ENCODE measurements around the gene R3HDML.
"Not testable (repeated sequence)": the region's sequence is repeated elsewhere in the genome, so short reads cannot be mapped to it uniquely, and the experiment has no call there.

Gene R3HDML

GRCh38 chr20:44310664-44311639 lies 25.9 kb upstream of the R3HDML start, which contains the start of gene FITM2:
TSS of gene FITM2 (minus strand) at chr20:44311202. CDS start at chr20:44311148, 54 bp downstream.
- TF ChIP-seq, protein P1, sequence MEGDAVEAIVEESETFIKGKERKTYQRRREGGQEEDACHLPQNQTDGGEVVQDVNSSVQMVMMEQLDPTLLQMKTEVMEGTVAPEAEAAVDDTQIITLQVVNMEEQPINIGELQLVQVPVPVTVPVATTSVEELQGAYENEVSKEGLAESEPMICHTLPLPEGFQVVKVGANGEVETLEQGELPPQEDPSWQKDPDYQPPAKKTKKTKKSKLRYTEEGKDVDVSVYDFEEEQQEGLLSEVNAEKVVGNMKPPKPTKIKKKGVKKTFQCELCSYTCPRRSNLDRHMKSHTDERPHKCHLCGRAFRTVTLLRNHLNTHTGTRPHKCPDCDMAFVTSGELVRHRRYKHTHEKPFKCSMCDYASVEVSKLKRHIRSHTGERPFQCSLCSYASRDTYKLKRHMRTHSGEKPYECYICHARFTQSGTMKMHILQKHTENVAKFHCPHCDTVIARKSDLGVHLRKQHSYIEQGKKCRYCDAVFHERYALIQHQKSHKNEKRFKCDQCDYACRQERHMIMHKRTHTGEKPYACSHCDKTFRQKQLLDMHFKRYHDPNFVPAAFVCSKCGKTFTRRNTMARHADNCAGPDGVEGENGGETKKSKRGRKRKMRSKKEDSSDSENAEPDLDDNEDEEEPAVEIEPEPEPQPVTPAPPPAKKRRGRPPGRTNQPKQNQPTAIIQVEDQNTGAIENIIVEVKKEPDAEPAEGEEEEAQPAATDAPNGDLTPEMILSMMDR (IDR thresholded peaks at IDR 0.05; ENCODE audit: control insufficient read depth, extremely low read depth, insufficient read depth), result peak; percentile 99
- peak; percentile 87 for DNase-seq (ENCODE audit: low read depth)
- H3K4me3 ChIP-seq (ENCODE audit: low read depth, low read length), result peak within 1 kb of the TSS; percentile 95

DNA sequence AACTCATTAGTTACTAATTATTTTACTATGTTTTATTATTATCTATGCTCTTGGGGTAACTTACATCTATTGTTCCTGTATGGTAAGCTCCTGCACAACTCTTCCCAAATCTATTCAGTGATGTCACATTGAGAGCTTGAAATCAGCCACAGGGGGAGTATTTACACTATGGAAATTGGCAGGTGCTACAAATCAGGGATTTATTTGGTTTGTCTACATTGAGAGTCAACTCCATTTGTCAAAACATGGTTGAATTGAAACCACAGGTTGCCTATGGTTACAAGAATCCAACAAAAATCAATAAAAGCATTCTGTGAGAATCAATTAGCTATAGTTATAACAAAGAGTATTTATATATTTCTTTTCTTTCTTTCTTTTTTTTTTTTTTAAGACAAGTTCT lies 22.0 kb upstream of the R3HDML start:
- TF ChIP-seq, protein P1 (IDR thresholded peaks at IDR 0.05; ENCODE audit: control insufficient read depth, extremely low read depth, insufficient read depth), result no peak
- H3K4me3 ChIP-seq (ENCODE audit: low read depth, low read length), result no peak overlapping the region
- no peak for DNase-seq (ENCODE audit: low read depth)

DNA sequence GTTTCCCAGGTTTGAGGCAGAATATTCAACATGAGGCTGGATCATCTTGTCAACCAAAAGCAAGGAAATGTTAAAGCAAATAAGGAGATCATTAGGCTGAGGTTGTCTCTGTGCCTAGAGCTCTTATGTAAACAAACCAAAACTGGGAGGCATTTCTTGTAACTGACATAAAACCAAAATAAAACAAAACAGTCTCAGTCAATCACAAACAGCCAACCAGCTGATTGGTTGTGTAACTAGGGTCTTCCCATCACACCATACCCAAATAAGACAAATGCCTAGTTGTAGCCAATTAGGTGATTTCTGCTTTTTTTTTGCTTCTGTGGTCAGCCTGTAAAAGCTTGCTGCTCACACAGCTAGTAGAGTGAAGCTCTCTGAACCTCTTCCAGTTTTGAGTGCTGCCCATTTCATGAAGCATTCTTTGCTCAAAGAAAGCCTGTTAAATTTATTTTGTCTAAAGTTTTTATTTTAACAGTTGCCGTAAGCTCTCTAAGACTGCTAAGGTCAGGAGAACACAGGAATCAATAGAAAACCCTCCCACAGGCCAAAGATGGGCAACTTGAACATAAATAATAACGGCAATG lies 16.9 kb upstream of the R3HDML start:
- peak; percentile 18 for DNase-seq (ENCODE audit: low read depth)
- TF ChIP-seq, protein P1 (IDR thresholded peaks at IDR 0.05; ENCODE audit: control insufficient read depth, extremely low read depth, insufficient read depth), result no peak
- H3K4me3 ChIP-seq (ENCODE audit: low read depth, low read length), result no peak overlapping the region

GRCh38 chr20:44324343-44324742 lies 12.5 kb upstream of the R3HDML start:
- TF ChIP-seq, protein P1 (IDR thresholded peaks at IDR 0.05; ENCODE audit: control insufficient read depth, extremely low read depth, insufficient read depth), result no peak

GRCh38 chr20:44326391-44327159 lies 10.3 kb upstream of the R3HDML start:
- H3K4me3 ChIP-seq (ENCODE audit: low read depth, low read length), result no peak overlapping the region
- DNase-seq (ENCODE audit: low read depth), result no peak
- TF ChIP-seq, protein P1 (IDR thresholded peaks at IDR 0.05; ENCODE audit: control insufficient read depth, extremely low read depth, insufficient read depth), result no peak

More at GRCh38 chr20:44324343-44324742, 12.5 kb upstream of the R3HDML start:
- no peak overlapping the region for H3K4me3 ChIP-seq (ENCODE audit: low read depth, low read length)
- DNase-seq (ENCODE audit: low read depth), result no peak

GRCh38 chr20:44327748-44328147 lies 9.1 kb upstream of the R3HDML start:
- not testable (repeated sequence) for H3K4me3 ChIP-seq (ENCODE audit: low read depth, low read length); DNase-seq (ENCODE audit: low read depth)

DNA sequence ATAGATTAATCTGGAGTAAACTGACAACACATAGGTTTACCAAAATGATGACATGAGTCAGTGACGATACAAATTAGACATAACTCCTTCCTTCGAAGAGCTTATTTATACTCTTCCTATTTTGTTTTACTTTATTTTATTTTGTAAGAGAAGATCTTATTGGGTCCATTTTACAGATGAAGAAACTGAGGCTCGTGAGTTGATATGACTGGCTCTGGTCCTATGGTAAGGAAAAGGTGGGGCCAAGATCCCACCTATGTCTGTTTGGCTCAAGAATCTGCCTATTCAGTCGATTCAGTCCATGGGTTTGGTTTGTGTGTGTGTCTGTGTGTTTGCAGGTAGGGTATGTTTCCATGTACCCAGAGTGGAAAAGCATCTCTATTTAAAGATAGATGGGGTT lies 8.4 kb upstream of the R3HDML start:
- no peak for DNase-seq (ENCODE audit: low read depth)
- TF ChIP-seq, protein P1 (IDR thresholded peaks at IDR 0.05; ENCODE audit: control insufficient read depth, extremely low read depth, insufficient read depth), result no peak
- no peak overlapping the region for H3K4me3 ChIP-seq (ENCODE audit: low read depth, low read length)
